Neural progenitor cell (in vitro differentiated cells): ENCODE results near the gene KDM6A. TPM values are rescaled to one million over a fixed set of nuclear protein-coding genes. Genes with fewer than 3 reads are reported as not detected.
A peak's percentile ranks its signal among the peaks of the same experiment; 100 is the strongest.

Experiments
- DNase-seq: peaks from one replicate; pipeline ENCODE4 v3.0.0-alpha.2; 2016; ENCODE audit warnings: low spot score
- H2AFZ ChIP-seq: fragments of 200-600 bp; sonication (generic); replicated peaks from 2 replicates; pipeline ENCODE4 v1.6.1; 2016; ENCODE audit warnings: antibody characterized with exemption
- H3F3A ChIP-seq: fragments of 200-600 bp; sonication (generic); 2 replicates; pipeline ENCODE4 v1.6.1; 2016; ENCODE audit warnings: antibody characterized with exemption, low read depth
- H3K27ac ChIP-seq: fragments of 200-600 bp; sonication (generic); 2 replicates; pipeline ENCODE4 v1.5.1; 2016; ENCODE audit warnings: mild to moderate bottlenecking
- H3K27me3 ChIP-seq: fragments of 200-600 bp; sonication (generic); 2 replicates; pipeline ENCODE4 v1.6.1; 2016; ENCODE audit warnings: mild to moderate bottlenecking, moderate library complexity
- H3K36me3 ChIP-seq: fragments of 200-600 bp; sonication (generic); 2 replicates; pipeline ENCODE4 v1.5.1; 2016
- H3K4me1 ChIP-seq: fragments of 200-600 bp; sonication (generic); 2 replicates; pipeline ENCODE4 v1.6.1; 2016; ENCODE audit warnings: mixed run types
- H3K4me2 ChIP-seq: fragments of 200-600 bp; sonication (generic); 2 replicates; pipeline ENCODE4 v1.6.1; 2016
- H3K4me3 ChIP-seq: fragments of 200-600 bp; sonication (generic); 2 replicates; pipeline ENCODE4 v1.5.1; 2016
- H3K79me2 ChIP-seq: fragments of 200-600 bp; sonication (generic); 2 replicates; pipeline ENCODE4 v1.6.1; 2016; ENCODE audit warnings: low read depth
- H3K9ac ChIP-seq: fragments of 200-600 bp; sonication (generic); 2 replicates; pipeline ENCODE4 v1.6.1; 2016
- H3K9me3 ChIP-seq: fragments of 200-600 bp; sonication (generic); 2 replicates; pipeline ENCODE4 v1.5.1; 2016; ENCODE audit warnings: low read depth
- H4K20me1 ChIP-seq: fragments of 200-600 bp; sonication (generic); 2 replicates; pipeline ENCODE4 v1.6.1; 2016; ENCODE audit warnings: low read depth
- H3K27ac Mint-ChIP-seq: 3 replicates; pipeline ENCODE4 v1.8.0; 2021; ENCODE audit warnings: mixed read lengths
- H3K27me3 Mint-ChIP-seq: 2 replicates; pipeline ENCODE4 v1.8.0; 2022; ENCODE audit warnings: low read depth, mild to moderate bottlenecking, inconsistent platforms, moderate library complexity, mixed read lengths; ENCODE audit not compliant: insufficient read depth
- H3K36me3 Mint-ChIP-seq: 3 replicates; pipeline ENCODE4 v1.8.0; 2021; ENCODE audit warnings: mixed read lengths
- H3K4me1 Mint-ChIP-seq: 3 replicates; pipeline ENCODE4 v1.8.0; 2021; ENCODE audit warnings: mixed read lengths
- H3K4me3 Mint-ChIP-seq: 3 replicates; pipeline ENCODE4 v1.8.0; 2021; ENCODE audit warnings: mild to moderate bottlenecking, moderate library complexity, mixed read lengths
- H3K9me3 Mint-ChIP-seq: 3 replicates; pipeline ENCODE4 v1.8.0; 2020; ENCODE audit warnings: mixed read lengths
- EZH2 ChIP-seq: fragments of 200-600 bp; sonication (generic); IDR thresholded peaks from 2 replicates; pipeline ENCODE4 v1.6.1; 2017; ENCODE audit warnings: antibody characterized with exemption, mild to moderate bottlenecking, moderate library complexity
- EZH2phosphoT487 ChIP-seq: fragments of 200-600 bp; sonication (generic); IDR thresholded peaks from 2 replicates; pipeline ENCODE4 v1.6.1; 2017; ENCODE audit warnings: antibody characterized with exemption
- total RNA-seq: library from RNA; depleted of rRNA; stranded (reverse); fragments of >200 nt; gene quantifications from 2 replicates; pipeline ENCODE4 v1.2.3, GENCODE V29; 2015; ENCODE audit warnings: low replicate concordance
- TF ChIP-seq, protein P1 (sequence below): fragments of 200-600 bp; sonication (generic); IDR thresholded peaks from 2 replicates; pipeline ENCODE4 v1.5.1; 2017; ENCODE audit warnings: antibody characterized with exemption, mild to moderate bottlenecking

Gene KDM6A
- total RNA-seq, 1 donor from 2014 or later = 56.2 TPM

DNA sequence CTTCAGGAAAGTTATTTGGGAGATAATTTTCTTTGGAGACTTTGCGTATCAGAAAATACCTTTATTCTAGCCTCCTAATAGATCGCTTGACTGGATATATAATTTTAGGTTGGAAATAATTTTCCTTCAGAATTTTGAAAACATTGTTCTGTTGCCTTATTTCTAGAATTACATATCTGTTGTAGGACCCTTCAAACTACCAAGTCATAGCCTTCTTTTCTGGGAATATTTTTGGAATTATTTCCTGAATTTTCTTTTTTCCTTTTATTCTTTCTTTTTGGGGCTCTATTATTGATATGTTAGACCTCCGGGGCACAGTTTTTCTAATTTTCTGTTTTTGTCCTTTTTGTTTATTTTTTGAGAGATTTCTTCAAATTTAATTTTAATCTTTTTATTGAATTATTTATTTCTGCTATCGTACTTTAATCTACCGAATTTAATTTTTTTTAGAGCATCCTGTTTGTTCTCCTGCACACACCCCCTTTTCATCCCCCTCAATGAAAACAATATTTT lies 100.5 kb downstream of the KDM6A start:
- Histone ChIP-seq H3K4me3 (no peak overlapping the region), H3K9ac (no peak overlapping the region), H3K4me2 (no peak overlapping the region), H3K79me2 (peaks cover 98% of the 10 kb centered on the region), H3K4me1 (peaks cover 18% of the 10 kb centered on the region), H3F3A (no peaks in the 10 kb centered on the region), H3K9me3 (peaks cover 7% of the 10 kb centered on the region), H2AFZ (no peak overlapping the region), H3K36me3 (no peaks in the 10 kb centered on the region), H3K27ac (no peak overlapping the region), H4K20me1 (no peaks in the 10 kb centered on the region), H3K27me3 (no peaks in the 10 kb centered on the region)
- H3K36me3 Mint-ChIP-seq = peaks cover 15% of the 10 kb centered on the region
- no peaks in the 10 kb centered on the region for H3K27me3 Mint-ChIP-seq
- no peak overlapping the region for H3K4me3 Mint-ChIP-seq
- peaks cover 20% of the 10 kb centered on the region for H3K9me3 Mint-ChIP-seq
- no peak for DNase-seq
- no peak overlapping the region for H3K27ac Mint-ChIP-seq
- H3K4me1 Mint-ChIP-seq = no peaks in the 10 kb centered on the region
- no peak for TF ChIP-seq EZH2
- TF ChIP-seq, protein P1, sequence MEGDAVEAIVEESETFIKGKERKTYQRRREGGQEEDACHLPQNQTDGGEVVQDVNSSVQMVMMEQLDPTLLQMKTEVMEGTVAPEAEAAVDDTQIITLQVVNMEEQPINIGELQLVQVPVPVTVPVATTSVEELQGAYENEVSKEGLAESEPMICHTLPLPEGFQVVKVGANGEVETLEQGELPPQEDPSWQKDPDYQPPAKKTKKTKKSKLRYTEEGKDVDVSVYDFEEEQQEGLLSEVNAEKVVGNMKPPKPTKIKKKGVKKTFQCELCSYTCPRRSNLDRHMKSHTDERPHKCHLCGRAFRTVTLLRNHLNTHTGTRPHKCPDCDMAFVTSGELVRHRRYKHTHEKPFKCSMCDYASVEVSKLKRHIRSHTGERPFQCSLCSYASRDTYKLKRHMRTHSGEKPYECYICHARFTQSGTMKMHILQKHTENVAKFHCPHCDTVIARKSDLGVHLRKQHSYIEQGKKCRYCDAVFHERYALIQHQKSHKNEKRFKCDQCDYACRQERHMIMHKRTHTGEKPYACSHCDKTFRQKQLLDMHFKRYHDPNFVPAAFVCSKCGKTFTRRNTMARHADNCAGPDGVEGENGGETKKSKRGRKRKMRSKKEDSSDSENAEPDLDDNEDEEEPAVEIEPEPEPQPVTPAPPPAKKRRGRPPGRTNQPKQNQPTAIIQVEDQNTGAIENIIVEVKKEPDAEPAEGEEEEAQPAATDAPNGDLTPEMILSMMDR = no peak
- TF ChIP-seq EZH2phosphoT487 = no peak

GRCh38 chrX:44974451-44974850 lies 101.5 kb downstream of the KDM6A start:
- H3K27ac ChIP-seq = no peak overlapping the region

DNA sequence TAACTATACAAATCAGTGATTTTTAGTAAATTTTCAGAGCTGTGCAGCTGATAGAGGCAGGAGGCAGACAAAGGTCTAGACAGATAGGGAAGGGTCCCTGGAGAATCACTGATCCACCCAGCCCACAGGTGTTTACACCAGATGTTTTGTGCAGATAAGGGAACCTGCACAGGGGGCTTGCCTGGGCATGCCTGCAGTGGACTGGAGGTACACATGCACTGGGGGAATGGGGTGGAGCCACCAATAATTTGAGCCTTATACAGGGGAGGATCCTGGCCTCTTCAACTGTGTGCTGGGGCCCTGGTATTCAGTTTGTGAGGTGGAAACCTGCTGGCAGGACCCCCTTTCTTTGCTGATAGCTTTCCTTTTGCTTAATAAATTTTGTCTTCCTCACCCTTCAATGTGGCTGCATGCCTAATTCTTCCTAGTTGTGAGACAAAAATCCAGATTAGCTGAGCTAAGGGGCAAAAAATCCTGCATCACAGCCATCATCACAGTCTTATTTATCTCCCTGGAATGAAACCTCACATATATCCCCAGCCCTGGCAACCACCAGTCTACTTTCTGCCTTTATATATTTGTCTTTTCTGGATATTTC lies 102.8 kb downstream of the KDM6A start:
- Histone ChIP-seq H3K4me2 (peak overlapping the region; percentile 21), H3F3A (no peaks in the 10 kb centered on the region), H3K79me2 (peaks cover 100% of the 10 kb centered on the region), H3K4me1 (peaks cover 18% of the 10 kb centered on the region), H3K27me3 (no peaks in the 10 kb centered on the region), H2AFZ (no peak overlapping the region), H3K9me3 (peaks cover 7% of the 10 kb centered on the region), H3K27ac (peak overlapping the region; percentile 48), H3K4me3 (no peak overlapping the region), H3K9ac (no peak overlapping the region), H4K20me1 (no peaks in the 10 kb centered on the region), H3K36me3 (no peaks in the 10 kb centered on the region)
- Mint-ChIP-seq H3K36me3 (peaks cover 15% of the 10 kb centered on the region), H3K9me3 (peaks cover 25% of the 10 kb centered on the region), H3K4me3 (no peak overlapping the region), H3K27me3 (no peaks in the 10 kb centered on the region), H3K27ac (no peak overlapping the region), H3K4me1 (no peaks in the 10 kb centered on the region)
- DNase-seq = no peak
- TF ChIP-seq, protein P1 = no peak
- TF ChIP-seq EZH2phosphoT487 (no peak), EZH2 (no peak)

More at GRCh38 chrX:44974451-44974850, 101.5 kb downstream of the KDM6A start:
- Mint-ChIP-seq H3K27ac (no peak overlapping the region), H3K9me3 (peaks cover 23% of the 10 kb centered on the region), H3K4me3 (no peak overlapping the region), H3K27me3 (no peaks in the 10 kb centered on the region), H3K36me3 (peaks cover 15% of the 10 kb centered on the region), H3K4me1 (no peaks in the 10 kb centered on the region)
- Histone ChIP-seq H4K20me1 (no peaks in the 10 kb centered on the region), H2AFZ (no peak overlapping the region), H3K79me2 (peaks cover 100% of the 10 kb centered on the region), H3K27me3 (no peaks in the 10 kb centered on the region), H3K36me3 (no peaks in the 10 kb centered on the region), H3K9ac (no peak overlapping the region), H3K9me3 (peaks cover 7% of the 10 kb centered on the region), H3K4me2 (no peak overlapping the region), H3K4me1 (peaks cover 18% of the 10 kb centered on the region), H3K4me3 (no peak overlapping the region), H3F3A (no peaks in the 10 kb centered on the region)
- TF ChIP-seq, protein P1 = no peak
- no peak for TF ChIP-seq EZH2
- TF ChIP-seq EZH2phosphoT487 = no peak
- no peak for DNase-seq
